NAMALWA (cell line): ENCODE data around the gene TMEM130.
A peak's percentile ranks its signal among the peaks of the same experiment; 100 is the strongest.

Experiments used
- DNase-seq: peaks from one replicate; pipeline ENCODE4 v3.0.0-alpha.2; 2015; ENCODE audit warnings: low spot score

TMEM130 gene

GRCh38 chr7:98869597-98870120 is at the start of gene TMEM130:
TSS of gene TMEM130 (minus strand) at chr7:98870014. CDS start at chr7:98869861, 153 bp downstream.
- no peak for DNase-seq

- DNase-seq = no peak
Observed at GRCh38 chr7:98917331-98917730, 47.5 kb upstream of the TMEM130 start.

- DNase-seq = no peak
Observed at GRCh38 chr7:98913612-98914011, 43.8 kb upstream of the TMEM130 start.

- no peak for DNase-seq
Observed at GRCh38 chr7:98913026-98913425, 43.2 kb upstream of the TMEM130 start.

GRCh38 chr7:98911916-98912315 is 42.1 kb upstream of the TMEM130 start:
- no peak for DNase-seq

GRCh38 chr7:98910427-98910826 is 40.6 kb upstream of the TMEM130 start:
- no peak for DNase-seq

- no peak for DNase-seq
Observed at GRCh38 chr7:98909487-98909886, 39.7 kb upstream of the TMEM130 start.

- no peak for DNase-seq
Observed at GRCh38 chr7:98908585-98908984, 38.8 kb upstream of the TMEM130 start.

GRCh38 chr7:98907570-98907969 is 37.8 kb upstream of the TMEM130 start:
- no peak for DNase-seq

GRCh38 chr7:98903246-98903645 is 33.4 kb upstream of the TMEM130 start:
- no peak for DNase-seq

- DNase-seq = no peak
Observed at GRCh38 chr7:98902523-98902922, 32.7 kb upstream of the TMEM130 start.

- no peak for DNase-seq
Observed at GRCh38 chr7:98900815-98901214, 31.0 kb upstream of the TMEM130 start.

- no peak for DNase-seq
Observed at GRCh38 chr7:98899816-98900215, 30.0 kb upstream of the TMEM130 start.

GRCh38 chr7:98892609-98893008 is 22.8 kb upstream of the TMEM130 start:
- no peak for DNase-seq

- no peak for DNase-seq
Observed at GRCh38 chr7:98887038-98887437, 17.2 kb upstream of the TMEM130 start.

- DNase-seq = no peak
Observed at GRCh38 chr7:98884416-98884815, 14.6 kb upstream of the TMEM130 start.

GRCh38 chr7:98881561-98882315 is 11.9 kb upstream of the TMEM130 start:
- no peak for DNase-seq

- no peak for DNase-seq
Observed at GRCh38 chr7:98880485-98880884, 10.7 kb upstream of the TMEM130 start.

GRCh38 chr7:98879979-98880315 is 10.1 kb upstream of the TMEM130 start:
- DNase-seq = no peak

GRCh38 chr7:98879198-98879978 is 9.6 kb upstream of the TMEM130 start:
- DNase-seq = peak; percentile 92

- peak; percentile 87 for DNase-seq
Observed at GRCh38 chr7:98878365-98879197, 8.8 kb upstream of the TMEM130 start, which contains the start of gene TRRAP. TSS of gene TRRAP (plus strand) at chr7:98878532. CDS start at chr7:98881151, 2,619 bp downstream.

- DNase-seq = no peak
Observed at GRCh38 chr7:98877692-98878364, 8.0 kb upstream of the TMEM130 start.
